ELR (cell line): ENCODE measurements around the gene RERE.
"Not testable (repeated sequence)": the region's sequence is repeated elsewhere in the genome, so short reads cannot be mapped to it uniquely, and the experiment has no call there.

Experiments used
- DNase-seq: peaks from one replicate; pipeline ENCODE4 v3.0.0-alpha.2; 2015; ENCODE audit warnings: low read depth

The RERE gene

DNA sequence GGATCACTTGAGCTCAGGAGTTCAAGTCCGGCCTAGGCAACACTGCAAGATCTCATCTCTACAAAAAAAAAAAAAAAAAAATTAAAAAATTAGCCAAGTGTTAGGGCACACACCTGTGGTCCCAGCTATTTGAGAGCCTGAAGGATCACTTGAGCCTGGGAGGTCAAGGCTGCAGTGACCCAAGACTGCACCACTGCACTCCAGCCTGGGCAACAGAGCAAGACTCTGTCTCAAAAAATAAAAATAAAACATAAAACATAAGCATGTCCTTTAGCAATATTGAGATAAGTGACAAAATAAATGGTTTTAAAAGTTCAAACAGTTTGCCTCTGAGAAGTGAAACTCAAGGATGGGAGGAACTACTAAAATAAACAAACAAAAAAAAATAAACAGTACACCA, 101.2 kb downstream of the RERE start:
- no peak for DNase-seq

DNA sequence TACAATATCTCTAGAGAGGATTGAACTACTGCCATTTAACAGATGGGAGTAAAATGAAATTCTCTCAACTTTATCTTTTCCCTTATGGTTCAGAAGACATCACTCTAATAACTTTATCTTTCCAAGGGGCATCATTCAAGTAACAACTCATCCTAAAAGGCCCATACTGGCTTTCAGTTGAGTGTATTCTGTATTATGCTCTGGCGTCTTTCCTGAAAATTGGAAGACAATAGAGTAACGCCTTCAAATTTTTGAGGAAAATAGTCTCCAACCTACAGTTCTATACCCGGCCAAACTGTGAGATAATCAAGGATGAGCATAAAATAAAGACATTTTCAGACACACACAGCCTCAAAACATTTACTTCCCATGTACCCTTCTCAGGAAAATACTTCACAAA, 103.3 kb downstream of the RERE start:
- DNase-seq: no peak

DNA sequence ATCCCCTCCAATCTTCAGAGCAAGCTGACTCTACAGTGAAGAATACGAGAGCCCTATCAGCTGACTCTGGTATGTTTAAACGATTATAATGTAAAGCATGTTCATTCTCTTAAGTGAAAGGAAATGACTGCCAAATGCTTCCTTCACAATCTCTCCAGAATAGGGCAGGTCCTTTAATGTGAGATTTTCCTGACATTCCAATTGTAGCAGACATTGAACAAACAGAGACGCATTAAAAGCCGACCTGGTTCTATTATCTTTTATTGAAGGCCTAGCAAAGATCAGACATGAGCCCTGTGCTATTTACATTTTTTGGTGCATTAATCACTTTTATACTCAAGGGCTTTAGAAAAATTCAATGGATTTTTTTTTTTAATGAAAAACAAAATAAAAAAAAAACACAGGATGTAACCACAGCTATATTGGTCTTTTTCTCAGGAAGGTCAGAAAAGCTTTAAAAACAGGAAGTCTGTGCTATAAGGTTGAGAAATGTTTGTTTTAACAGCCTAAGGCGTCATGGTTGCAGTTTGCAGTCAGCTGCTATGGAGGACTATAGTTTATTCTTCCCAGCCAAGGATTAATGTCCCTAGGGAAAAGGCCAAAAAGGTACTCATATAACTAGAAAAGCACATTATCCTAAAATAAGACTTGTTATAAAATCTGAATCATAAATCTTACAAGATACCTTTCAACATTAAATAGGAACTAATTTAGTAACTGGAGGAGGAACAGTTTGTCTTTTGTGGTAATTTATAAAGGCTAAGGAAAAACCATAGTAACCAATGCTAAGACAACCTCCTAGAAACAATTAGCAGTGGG, 104.8 kb downstream of the RERE start:
- peak; percentile 82 for DNase-seq

DNA sequence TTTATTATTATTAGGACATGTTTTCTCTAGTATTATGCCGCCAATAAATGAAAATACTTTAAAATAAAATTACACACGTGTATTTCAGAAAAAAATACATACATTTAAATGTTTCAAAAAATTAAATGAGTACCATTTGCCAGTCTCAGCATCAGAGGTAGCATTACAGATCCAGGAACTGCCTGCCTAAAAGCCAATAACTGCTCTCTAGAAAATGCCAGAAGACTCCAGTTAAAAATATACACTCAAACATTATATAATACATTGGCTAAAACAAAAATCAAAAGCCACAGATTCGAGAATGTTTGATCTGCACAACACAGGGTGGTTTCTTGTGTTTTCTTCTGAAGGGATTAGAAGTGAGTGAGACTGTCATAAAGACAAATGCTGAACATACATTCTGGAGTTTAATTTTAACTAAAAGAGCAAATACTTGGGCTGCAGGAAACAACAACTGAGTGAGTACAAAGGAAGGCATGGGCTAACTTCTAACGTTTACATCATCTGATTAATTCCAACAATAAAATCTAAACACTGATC, 105.5 kb downstream of the RERE start:
- no peak for DNase-seq

DNA sequence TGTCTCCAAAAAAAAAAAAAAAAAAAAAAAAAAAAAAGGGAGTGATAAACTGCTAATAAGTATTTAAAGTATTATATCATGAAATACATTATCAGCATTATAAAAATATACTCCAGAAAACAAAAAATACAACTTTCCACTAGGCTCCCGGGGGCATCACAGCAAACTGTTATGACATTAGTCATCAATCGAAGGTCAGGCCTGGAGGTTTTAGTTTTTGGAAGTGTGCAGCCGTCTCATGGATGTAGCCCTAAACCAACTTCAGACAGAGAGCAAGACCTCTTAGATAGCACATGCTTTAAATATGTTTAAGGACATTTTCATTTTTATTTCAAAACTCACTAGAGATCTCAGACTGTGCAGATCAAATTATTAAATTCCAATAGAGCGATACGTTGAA, 106.3 kb downstream of the RERE start:
- DNase-seq: peak; percentile 48

DNA sequence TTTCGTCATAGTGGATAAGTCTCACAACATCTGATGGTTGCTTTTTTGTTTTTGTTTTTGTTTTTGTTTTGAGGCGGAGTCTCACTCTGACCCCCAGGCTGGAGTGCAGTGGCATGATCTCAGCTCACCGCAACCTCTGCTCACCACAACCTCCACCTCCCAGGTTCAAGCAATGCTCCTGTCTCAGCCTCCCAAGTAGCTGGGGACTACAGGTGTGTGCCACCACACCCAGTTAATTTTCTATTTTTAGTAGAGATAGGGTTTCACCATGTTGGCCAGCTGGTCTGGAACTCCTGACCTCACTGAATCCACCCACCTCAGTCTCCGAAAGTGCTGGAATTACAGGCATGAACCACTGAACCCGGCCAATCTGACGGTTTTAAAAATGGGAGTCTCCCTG, 109.2 kb downstream of the RERE start:
- no peak for DNase-seq

DNA sequence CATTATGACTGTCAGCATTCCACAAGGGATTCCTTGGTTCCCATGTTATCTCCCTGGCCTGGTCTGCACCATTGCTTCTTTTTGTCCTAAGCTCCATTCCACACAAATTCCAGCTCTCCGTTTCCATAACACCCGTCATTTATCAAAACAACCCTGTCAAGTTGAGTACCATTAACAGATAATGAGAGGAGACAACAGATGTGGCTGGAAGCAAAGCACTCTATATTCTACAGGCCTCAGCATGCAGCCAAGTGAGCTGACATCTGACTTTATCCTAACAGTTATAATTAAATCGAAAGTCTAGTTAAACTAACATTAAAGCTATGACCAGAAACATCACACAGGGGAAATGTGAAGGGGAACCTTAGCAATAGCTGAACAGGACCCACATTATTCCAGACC, 110.4 kb downstream of the RERE start:
- DNase-seq: no peak

DNA sequence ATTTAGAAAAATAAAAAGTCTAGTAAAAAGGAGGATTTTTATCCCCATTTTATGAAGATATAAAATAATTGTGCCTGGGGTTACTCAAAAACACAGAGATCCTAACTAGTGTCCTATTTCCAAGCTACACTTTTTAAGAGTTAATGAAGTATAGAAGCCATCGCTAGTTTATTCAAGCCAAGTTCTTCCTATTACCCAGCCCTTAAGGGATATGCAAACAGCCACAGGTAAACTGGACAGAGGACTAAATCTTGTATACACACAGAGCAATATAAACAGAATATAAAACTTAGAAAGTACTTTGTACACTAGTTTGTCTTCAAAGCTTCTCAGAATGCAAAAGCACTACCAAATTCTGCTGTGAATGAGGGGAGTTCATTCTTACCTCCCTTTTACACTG, 111.1 kb downstream of the RERE start:
- DNase-seq: no peak

DNA sequence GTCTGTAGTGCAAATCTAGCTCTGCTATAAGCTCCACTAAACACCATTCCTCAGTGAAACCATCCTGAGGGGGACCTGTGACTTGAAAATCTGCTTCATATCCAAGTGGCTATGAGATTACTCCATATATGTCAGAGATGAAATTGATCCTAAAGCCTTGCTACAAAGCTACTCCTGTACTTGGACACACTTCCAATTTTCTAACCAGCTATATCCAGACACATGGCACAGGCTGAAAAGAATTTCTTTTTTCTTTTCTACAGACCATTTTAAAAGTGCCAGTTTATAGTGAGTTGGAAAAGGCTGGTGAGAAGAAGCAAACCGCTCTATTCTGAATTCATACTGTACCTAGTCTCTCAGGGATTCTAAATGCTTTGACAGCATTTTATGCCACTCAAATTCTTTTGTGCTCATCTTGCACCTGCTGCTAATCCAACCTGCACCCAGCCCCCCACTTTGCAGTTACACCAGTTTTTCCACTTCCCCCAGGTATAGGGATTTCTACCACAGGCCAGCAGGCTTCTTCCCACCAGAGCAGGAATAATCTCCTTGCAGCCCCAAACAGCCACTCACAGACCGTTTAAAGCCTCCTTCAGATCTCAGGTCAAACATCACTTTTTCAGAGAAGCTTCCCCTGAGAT, 112.5 kb downstream of the RERE start:
- no peak for DNase-seq

DNA sequence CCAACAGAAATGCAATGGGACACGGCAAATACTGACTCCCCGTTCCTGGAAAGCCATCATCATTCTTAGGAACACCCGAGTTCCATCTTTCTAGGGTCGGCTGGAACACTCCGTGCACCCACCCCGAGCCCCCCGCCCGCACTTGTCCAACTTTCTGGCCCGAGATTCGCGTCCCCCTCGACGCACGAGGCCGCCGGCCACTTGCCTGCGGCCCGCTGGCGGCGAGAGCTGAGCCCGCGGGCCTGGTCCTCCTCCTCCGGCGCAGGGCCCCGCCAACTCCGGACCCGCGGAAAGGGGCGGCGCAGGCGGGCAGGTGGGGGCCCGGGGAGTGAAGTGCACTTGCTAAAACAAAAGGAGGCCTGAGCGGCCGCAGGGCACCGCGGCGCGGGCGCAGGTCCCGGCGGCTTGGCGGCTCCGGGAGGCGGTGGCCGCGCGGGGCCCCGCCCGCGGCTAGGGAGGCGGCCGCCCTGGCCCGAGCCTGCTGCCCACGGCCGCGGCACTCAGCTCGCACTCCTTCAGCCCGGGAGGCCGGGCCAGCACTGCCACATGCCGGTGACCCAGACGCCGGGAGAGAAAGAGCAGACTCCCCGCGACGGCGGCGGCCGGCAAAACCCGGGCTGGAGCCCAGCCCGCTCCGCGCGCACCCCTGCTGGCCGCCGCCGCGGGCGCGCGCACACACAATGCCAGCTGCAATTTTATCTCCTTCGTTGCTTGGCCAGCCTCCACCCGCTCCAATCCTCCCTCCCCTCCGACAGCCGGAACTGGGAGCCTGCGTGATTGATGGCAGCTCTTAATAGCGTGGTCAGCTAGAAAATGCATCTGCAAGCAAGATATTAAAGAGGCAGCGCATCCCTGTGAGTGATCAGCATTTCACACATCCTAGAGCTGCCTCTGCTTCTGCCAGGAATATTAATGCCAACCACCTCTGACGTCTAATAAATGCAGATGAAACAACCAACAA, 114.3 kb downstream of the RERE start:
- peak; percentile 86 for DNase-seq

DNA sequence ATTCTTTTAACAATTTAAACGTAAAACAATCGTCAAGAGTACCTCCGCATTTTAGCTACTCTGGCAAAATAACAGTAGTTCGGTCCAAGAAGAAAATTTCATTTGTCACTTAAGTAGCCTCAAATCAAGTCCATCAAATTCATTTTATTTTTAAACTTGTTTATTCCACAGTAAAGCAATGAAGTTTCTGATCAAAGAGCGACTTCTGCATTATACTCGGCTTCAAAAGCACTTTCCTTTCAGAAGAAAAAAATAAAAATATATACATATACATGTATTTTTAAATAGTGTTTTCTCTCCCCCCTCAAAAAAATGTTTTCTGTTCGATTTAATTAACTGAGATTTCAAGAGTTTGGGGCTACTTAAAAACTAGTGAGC, 115.0 kb downstream of the RERE start:
- DNase-seq: no peak

DNA sequence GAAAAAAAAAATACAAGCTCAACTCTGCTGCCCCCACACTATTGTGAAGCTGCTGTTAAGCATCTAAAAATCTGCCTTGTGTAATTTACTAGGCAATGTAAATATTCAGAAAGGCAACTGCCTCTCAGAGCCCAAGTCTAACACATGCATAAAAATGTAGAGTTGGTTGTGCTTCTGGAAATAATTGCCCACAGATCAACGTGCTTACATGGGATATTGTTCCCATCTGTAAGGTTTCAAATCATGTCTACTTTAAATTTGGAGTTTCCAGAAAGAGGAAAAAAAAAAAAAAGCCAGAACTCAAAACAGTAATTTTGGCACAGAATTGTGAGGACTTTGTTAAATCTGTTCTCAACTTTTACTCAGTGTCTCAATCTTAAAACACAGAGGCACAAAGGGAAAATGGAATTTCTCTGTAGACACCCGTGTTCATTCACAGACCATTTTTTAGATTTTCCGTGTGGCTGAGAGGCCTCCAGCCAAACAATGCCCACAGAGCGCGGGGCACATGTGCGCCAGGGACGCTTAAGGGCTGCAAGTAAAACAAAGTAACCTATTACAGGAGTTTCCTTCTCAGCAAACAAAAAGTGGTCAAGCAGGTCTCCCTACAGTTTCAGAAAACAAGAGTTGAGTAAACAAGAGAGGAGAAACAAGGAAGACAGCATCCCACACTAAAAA, 115.5 kb downstream of the RERE start:
- DNase-seq: peak; percentile 59

DNA sequence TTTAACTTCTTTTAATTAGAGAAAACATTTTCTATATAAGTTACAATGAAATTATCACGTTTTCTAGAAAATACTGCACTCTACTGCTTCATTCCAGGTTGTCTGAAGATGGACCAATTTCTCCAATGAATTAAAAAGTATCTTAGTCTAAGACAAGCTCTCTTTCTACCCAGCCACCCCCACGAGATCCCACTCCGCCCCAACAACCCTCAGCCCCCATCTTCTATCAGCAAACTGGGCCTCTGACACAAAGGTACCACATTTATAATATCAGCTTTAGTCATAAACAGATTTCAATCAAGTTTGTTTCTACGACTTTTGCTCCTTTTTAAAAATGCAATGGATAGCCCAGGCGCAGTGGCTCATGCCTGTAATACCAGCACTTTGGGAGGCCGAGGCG, 117.8 kb downstream of the RERE start:
- no peak for DNase-seq

DNA sequence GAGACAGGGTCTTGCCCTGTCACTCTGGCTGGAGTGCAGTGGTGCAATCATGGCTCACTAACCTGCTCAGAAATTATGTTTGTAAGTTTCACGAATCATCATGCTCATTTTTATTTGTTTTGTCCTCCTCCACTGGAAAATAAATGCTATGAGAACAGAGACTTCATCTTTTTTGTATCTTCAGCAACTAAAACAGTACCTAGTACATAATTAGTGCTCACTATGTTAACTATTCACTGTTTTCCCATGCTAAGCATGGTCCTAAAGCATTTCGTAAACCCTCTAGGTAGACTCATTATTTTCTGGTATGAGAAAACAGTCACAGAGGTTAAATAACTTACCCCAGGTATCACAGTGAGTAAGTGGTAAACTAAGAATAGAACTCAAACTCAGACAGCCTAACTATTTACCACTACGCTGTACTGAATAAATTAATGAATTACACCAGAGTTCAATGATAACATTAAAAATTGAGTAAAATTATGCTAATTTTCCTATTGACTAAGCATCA, 118.4 kb downstream of the RERE start:
- DNase-seq: no peak

DNA sequence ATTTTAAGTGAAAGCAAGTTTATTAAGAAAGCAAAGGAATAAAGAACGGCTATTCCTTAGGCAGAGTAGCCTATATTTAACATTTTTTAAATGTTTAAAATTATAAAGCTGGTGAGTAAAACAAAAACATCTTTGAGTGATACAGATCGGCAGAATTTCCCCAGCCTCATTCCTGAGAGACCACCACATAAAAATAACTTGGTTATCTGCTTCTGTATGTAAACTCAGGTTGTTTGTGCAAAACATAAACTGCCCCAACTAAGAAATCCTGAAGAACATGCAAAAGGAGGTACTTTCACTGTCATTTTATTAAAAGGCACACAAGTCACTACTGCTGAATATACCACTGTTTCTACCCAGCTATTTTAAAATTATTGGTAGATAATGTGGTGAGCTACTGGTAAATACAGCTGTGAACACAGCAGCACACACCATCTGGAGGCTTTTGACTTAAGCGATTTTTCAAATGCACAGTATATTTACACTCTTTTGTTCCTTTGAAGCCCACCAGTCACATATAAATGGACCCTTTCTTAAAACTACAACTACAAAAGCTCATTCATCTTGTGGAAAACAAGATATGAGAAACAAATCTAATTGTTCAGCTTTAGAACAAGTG, 119.3 kb downstream of the RERE start:
- no peak for DNase-seq

DNA sequence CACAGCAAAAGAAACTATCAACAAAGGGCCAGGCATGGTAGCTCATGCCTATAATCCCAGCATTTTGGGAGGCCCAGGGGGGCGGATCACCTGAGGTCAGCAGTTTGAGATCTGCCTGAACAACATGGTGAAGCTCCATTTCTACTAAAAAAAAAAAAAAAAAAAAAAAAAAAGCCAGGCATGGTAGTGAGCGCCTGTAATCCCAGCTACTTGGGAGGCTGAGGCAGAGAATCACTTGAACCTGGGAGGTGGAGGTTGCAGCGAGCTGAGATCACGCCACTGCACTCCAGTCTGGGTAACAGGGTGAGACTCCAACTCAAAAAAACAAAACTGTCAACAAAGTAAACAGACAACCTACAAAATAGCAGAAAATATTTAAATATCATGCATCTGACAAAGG, 122.0 kb downstream of the RERE start:
- DNase-seq: not testable (repeated sequence)

DNA sequence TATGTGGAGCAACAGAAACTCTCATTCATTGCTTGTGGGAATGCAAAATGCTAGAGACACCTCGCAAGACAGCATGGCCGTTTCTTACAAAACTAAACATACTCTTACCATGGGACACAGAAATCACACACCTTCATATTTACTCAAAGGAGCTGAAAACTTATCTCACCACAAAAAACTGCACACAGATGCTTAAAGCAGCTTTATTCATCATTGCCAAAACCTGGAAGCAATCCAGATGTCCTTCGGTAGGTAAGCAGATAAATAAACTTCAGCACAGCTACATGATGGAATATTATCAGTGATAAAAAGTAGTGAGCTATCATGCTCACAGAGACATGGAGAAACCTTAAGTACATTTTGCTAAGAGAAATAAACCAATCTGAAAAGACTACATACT, 124.3 kb downstream of the RERE start:
- DNase-seq: no peak

DNA sequence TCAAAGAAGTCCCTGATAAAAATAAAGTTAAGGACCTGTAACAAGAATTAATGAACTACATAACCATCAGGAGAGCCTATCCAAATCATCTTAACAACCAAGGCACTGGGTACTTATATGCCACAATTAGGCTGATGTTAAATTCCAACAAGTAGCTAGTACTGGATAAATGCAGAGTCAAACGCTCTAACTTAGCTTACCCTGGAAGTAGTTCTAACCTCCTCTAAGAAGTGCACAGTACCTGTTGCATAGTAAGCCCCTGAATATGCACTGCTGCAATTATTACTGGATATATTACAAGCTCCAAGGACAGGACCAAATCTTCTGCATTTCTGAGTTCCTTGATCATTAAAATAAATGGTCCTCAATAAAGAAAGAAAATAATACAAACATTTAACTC, 125.8 kb downstream of the RERE start:
- no peak for DNase-seq

DNA sequence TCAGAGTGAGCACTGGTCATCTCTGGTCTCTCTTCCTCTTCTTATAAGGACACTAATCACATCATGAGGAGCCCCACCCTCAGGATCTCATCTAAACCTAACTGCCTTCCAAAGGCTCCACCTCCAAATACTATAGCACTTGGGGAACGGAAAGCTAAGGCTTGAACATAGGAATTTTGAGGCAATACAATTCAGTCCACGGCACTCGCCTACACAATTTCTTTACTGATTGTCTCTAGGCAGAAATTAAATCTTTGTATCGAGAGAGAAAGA, 127.3 kb downstream of the RERE start:
- DNase-seq: no peak

DNA sequence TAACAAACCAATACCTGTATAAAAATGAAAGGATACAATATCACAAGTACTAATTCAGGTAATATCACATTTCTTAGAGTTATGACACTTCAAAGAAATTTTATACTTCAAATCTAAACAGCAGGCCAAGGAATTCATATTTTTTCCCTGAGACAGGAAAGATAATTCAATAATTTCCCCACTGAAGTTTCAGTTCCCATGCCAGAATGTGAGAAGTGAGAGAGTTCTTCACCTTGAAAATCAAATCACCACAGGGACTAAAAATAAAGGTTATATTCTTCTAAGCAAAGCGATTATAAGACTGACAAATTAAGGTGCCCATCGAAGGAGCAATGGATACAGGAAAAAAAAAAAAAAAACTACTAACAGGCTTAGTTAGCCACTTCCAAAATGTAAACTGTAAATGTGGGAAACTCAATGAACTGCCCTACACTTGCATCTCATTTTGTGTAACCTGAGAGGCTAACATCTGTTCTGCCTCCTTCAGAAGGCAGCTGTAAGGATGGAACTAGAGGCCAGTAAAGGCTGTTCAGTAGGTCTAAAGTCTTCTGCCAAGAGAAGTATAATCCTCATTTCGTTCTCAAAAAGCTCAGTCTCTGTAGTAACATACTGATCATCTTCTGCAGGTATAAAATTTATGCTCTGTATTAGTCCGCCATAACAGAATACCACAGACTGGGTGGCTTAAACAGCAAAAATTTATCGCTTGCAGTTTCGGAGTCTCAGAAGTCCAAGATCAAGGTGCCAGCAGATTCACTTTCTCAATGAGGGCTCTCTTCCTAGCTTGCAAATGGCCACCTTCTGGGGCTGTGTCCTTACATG, 127.8 kb downstream of the RERE start:
- no peak for DNase-seq

DNA sequence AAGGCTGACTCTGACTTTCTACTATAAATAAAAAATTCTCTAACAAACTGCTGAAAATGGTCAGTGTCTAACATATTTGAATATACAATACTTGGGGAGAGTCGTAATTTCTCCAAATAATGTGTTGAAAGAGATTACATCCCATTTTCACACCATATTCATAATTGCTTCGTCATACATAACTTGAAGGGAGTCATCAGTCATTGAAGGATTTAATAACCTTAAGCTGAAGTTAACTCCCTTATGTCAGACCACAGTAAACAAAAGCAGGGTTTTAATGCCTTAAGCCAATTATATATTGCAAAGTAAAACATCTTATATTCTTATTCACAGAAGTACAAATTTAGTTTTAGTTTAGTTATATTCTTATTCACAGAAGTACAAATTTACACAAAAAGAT, 129.9 kb downstream of the RERE start:
- DNase-seq: no peak
